Renal cortical epithelial cell (primary cell): Measurements from ENCODE around the gene CLEC18A. TPM values are rescaled to one million over a fixed set of nuclear protein-coding genes. Genes with fewer than 3 reads are reported as not detected.
"Not testable (repeated sequence)": the region's sequence is repeated elsewhere in the genome, so short reads cannot be mapped to it uniquely, and the experiment has no call there.

ENCODE experiments used
- DNase-seq: peaks from one replicate; pipeline ENCODE4 v3.0.0-alpha.2; 2011; ENCODE audit warnings: low read depth
- total RNA-seq: library from RNA; depleted of rRNA; stranded (reverse); fragments of >200 nt; gene quantifications from 2 replicates; pipeline ENCODE4 v1.2.3, GENCODE V29; 2014

Gene CLEC18A
- total RNA-seq, 1 donor from 2014 or later, result 0.15 TPM

GRCh38 chr16:69951672-69952031 is 518 bp downstream of the CLEC18A start:
- not testable (repeated sequence) for DNase-seq

- DNase-seq, result not testable (repeated sequence)
These were observed 982 bp downstream of the CLEC18A start for GRCh38 chr16:69952116-69952515.

DNA sequence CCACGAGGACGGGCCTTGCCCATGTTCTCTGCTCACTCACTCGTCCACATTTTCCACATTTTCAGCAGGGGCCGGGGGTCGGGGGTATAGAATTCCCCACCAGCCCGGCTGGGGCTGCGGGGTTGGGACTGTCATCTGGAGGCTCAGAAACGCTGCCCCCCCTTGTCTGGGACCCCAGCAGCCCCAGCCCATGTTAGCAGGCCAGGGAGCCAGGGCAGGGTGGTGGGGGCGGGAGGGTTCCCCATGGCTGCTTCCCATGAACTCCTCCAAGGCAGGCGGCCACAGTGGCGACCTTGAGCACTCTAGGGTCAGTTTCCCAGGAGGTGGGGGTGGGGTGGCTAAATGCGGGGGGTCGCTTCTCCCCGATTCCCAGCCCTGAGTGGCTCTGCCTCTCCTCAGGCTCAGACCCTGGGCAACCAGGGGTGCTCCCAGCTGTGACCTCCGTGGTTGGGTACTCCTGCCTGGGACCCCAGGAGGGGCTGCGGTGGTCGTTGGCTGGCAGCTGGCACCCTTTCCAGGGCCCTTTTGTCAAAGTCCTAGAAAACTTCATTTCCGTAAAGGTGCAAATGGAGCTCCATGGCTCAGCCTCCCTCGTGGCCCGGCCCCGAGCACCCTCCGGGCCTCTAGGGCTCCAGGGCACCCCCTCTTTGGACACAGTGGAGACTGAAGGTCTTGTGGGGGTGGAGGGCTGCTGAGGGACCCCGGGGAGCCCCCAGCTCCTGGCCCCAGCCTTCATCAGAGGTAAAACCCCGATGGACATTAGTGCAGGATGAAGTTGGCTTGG is 1.6 kb downstream of the CLEC18A start:
- DNase-seq, result not testable (repeated sequence)

DNA sequence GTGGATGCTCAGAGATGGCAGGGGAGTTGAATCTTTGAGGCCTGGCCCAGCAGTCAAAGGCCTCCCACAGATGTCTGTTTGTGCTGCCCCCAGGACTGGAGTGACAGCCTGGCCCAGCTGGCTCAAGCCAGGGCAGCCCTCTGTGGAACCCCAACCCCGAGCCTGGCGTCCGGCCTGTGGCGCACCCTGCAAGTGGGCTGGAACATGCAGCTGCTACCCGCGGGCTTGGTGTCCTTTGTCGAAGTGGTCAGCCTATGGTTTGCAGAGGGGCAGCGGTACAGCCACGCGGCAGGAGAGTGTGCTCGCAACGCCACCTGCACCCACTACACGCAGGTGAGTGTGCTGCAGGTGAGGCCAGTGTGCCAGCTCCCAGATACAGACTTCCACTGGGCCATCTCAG is 3.1 kb downstream of the CLEC18A start:
- DNase-seq, result not testable (repeated sequence)

DNA sequence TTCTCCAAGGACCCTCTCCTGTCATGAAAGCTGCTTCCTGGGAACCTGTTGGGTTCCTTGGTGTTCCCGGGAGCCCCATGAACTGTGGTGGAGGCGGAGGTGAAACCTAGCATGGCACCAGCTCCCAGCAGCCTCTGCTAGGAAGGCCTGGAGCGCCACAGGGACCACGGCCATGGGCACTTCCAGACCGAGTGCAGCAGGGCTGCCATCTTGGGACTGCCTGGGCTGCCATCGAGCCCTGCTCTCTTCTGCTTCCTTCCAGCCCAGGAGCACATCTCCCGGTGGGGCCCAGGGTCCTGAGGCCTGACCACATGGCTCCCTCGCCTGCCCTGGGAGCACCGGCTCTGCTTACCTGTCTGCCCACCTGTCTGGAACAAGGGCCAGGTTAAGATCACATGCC is 12.2 kb downstream of the CLEC18A start:
- not testable (repeated sequence) for DNase-seq

GRCh38 chr16:69964960-69965660 is 14.0 kb downstream of the CLEC18A start:
- not testable (repeated sequence) for DNase-seq

DNA sequence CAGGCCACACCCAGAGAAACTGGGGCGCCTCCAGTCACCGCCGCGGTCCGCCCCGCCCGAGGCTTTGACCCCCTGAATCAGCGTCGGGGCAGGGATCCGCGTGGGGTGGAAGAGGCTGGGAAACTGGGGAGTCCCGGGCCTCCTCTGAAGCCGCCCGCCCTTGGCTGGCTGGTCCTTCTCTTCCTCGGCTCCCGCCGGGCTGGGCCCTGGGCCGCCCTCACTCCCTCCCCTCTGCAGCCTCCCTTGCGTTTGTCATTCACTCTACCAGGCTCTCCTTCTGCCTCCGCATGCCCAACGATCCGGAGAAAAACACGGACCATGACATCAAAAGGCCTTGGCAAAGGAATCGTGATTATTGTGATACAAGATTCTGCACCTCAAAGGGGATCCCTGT is 14.5 kb downstream of the CLEC18A start:
- not testable (repeated sequence) for DNase-seq

DNA sequence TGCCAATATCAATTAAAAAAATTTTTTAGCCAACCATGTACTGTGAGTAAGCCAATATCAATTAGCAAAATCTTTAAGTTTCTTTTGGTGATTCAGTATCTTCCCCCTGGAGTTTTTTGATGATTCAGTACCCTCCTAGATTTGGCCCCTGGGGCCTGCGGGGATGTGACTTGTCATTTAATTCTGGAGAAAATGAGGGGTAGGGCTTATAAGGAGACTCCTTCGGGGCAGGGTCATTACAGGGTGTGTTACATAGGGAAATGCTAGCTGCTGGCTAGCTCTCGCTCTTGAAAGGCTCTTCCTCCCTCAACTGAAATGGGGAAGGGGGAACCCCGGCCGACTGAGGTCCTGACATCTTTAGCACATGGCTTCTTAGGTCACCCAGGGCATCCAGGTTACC is 16.6 kb downstream of the CLEC18A start:
- DNase-seq, result not testable (repeated sequence)

- DNase-seq, result not testable (repeated sequence)
These were observed 17.0 kb downstream of the CLEC18A start for GRCh38 chr16:69968125-69968524.

GRCh38 chr16:69969657-69970056 is 18.5 kb downstream of the CLEC18A start:
- not testable (repeated sequence) for DNase-seq

DNA sequence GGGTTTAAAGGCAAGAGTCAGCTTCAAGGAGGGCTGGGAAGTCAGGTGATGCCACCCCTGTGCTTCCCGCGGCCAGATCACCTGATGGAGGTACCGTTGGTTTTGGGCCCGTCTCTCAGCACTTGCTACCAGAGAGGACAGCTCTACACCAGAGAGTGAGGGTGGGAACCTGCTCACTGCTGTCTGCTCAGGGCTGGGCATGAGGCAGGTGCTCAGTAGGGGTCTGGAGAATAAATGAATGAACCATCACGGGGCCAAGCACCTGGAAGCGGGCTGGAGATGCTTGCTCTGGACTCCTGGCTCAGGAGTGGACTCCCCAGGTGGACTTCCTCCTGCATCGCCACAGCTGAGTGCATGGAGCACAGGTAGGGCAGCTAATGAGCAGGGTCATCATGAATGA is 21.0 kb downstream of the CLEC18A start:
- not testable (repeated sequence) for DNase-seq

DNA sequence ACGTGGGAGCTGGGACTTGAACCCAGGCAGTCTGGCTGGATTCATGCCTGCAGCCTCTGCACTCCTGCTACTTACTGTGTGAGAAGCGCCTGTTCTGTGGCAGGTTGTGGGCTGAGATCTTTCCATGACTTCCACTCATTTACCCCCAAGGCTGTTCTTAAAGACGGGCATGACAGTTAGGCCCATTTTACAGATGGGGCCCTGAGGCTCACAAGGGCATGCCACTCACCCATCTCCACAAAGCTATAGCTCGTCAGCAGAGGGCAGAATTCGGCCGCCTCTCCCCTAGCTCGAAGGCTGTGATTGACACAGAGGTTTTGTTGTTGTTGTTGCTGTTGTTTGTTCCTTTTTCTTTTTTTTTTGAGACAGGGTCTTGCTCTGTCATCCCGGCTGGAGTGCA is 21.8 kb downstream of the CLEC18A start:
- DNase-seq, result not testable (repeated sequence)

DNA sequence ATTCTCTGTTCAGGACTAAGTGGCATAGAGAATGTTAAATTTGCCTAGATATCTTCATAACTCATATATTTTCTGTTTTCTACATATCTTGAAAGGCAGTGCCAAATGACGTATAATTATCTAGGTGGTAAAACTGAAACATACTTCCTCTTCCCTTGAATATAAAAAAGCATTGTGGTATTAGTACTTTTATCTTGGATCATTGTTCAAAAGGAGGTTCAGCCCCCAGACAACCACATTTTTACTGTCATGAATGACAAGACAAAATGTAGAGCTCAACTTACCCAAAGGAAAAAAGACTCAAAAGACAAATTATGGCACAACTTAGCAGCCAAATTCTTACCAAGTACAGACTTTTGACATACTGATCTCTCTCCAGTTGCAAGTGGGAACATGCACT is 34.1 kb downstream of the CLEC18A start:
- DNase-seq, result not testable (repeated sequence)

GRCh38 chr16:69997956-69998355 is 46.8 kb downstream of the CLEC18A start:
- DNase-seq, result peak; percentile 65

DNA sequence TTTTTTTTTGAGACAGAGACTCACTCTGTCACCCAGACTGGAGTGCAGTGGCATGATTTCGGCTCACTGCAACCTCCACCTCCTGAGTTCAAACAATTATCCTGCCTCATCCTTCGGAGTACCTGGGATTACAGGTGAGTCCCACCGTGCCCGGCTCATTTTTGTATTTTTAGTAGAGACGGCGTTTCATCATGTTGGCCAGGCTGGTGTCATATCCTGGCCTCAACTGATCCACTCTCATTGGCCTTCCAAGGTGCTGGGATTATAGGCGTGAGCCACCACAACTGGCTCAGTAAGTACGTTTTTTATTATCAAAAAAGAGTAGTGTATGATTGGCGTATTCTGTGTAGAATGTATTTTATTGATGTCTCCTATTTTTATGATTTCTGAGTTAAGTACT is 48.7 kb downstream of the CLEC18A start:
- not testable (repeated sequence) for DNase-seq

DNA sequence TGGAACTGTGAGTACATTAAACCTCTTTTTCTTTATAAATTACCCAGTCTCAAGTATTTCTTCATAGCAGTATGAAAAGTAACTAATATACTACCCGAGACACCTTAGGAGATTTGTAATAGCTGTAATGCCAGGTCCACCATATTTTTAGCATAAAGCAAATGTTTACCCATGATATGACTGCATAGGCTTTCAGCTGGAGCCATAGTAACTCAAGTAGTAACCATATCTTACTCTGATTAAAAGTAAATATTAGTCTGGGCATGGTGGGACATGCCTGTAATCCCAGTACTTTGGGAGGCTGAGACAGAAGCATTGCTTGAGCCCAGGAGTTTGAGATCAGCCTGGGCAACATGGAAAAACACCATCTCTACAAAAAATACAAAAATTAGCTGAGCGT is 52.4 kb downstream of the CLEC18A start:
- DNase-seq, result not testable (repeated sequence)

DNA sequence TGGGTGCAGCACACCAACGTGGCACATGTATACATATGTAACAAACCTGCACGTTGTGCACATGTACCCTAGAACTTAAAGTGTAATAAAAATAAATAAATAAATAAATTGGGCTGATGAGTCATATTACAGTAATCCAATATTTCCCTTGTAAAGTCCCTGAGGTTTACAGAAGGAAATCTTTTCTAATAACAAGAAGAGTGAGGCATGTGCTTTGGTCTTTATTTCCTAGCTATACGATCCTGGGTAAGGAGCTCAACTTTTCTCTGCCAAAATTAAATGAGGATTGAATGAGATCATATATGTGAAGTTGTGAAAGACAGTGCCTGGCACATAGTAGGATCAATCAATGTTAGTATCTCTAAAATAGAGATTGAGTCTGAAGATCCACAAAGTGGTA is 57.5 kb downstream of the CLEC18A start:
- not testable (repeated sequence) for DNase-seq

GRCh38 chr16:70010615-70011014 is 59.5 kb downstream of the CLEC18A start:
- DNase-seq, result not testable (repeated sequence)

DNA sequence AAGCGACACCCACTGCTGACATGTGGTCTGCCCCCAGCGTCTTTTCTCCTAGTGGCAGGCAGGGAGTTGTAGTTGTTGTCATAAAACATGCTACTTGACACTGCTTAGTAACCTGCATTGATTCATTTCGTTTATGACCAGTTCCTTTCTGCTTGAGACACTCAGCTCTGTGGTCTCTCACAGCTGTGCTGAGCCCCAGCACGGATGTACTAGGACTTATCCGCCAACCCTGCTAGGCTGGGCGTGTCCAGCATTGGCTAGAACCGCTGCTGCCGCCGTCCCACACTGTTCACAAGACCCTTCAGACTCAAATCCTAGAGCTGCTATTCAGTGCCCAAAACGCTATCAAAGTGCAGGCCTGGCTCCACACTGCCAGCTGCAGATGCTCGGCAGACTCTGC is 60.0 kb downstream of the CLEC18A start:
- not testable (repeated sequence) for DNase-seq

DNA sequence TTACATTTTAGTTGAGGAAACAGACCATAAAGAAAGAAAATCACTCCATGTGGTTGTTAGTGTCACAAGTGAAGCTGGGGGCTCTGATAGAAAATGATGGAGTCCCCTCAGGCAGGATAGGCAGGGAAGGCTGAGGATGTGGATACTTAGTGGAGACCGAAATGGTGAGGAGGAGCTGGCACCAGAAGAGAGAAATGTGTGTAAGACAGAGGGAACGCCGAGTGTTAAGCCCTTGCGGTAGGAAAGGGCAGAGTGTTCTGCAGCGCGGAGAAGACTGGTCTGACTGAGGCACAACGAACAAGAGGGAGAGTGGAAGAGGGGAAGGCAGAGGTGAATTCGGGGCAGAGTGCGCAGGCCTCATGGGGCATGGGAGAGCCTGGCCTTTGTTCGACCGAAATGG is 61.2 kb downstream of the CLEC18A start:
- not testable (repeated sequence) for DNase-seq

DNA sequence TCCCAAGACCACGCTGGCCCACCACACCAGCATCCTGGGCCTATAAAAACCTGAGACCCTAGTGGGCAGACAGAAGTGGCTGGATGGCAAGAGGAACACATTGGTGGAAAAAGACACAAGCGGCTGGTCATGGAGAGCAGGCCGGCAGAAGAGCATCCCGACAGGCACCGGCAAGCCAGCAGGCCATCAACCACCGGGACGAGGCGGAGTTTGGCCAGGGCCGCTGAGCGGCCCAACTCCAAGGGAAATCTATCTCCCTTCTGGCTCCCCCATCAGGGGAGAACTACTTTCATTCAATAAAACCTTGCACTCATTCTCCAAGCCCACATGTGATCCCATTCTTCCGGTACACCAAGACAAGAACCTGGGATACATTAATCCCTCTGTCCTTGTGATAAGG is 61.8 kb downstream of the CLEC18A start:
- DNase-seq, result not testable (repeated sequence)
